MG63 (cell line): Measurements from ENCODE around the gene HMGCS2. TPM values are rescaled to one million over a fixed set of nuclear protein-coding genes. Genes with fewer than 3 reads are reported as not detected.
A peak's percentile ranks its signal among the peaks of the same experiment; 100 is the strongest.
"Not testable (repeated sequence)": the region's sequence is repeated elsewhere in the genome, so short reads cannot be mapped to it uniquely, and the experiment has no call there.

Source experiments
- DNase-seq: peaks from one replicate; pipeline ENCODE4 v3.0.0-alpha.2; 2020
- H3K27me3 ChIP-seq: fragments of 250-450 bp; sonication (Bioruptor Pico); 2 replicates; pipeline ENCODE4 v1.5.1; 2020; ENCODE audit warnings: mild to moderate bottlenecking, moderate library complexity
- H3K36me3 ChIP-seq: fragments of 250-450 bp; sonication (Bioruptor Pico); 2 replicates; pipeline ENCODE4 v1.5.1; 2020; ENCODE audit warnings: mild to moderate bottlenecking, moderate library complexity
- H3K4me3 ChIP-seq: fragments of 250-450 bp; sonication (Bioruptor Pico); 2 replicates; pipeline ENCODE4 v1.5.1; 2020; ENCODE audit warnings: mild to moderate bottlenecking, moderate library complexity
- H3K9me3 ChIP-seq: fragments of 250-450 bp; sonication (Bioruptor Pico); 2 replicates; pipeline ENCODE4 v1.5.1; 2020; ENCODE audit warnings: mild to moderate bottlenecking, moderate library complexity
- total RNA-seq: library from RNA; depleted of rRNA; stranded (reverse); fragments of >200 nt; shearing (Covaris generic); gene quantifications from 2 replicates; pipeline ENCODE4 v1.2.3, GENCODE V29; 2014; ENCODE audit warnings: low replicate concordance

The HMGCS2 gene
- total RNA-seq, 1 experiment from 2014 or later: not detected

DNA sequence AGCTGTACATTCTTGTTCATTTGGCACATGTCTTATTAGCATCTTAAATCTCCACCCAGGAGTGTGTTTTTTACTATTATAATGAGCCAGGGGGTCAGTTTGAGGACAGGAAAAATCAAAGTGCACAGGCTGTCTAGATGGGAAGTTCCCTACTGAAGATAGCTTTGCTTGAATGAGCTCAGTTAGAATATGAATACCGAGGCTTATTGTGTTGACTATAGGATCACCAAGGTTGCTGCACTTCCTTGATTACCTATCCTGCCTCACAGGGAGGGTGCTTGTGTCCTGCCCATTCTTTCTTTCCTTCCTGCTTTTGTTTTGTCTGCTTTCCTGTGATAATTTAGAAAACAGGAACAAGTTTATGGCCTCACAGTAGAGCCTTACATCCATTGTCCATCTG is 40.7 kb downstream of the HMGCS2 start:
- DNase-seq: no peak
- H3K4me3 ChIP-seq: no peak overlapping the region
- no peaks in the 10 kb centered on the region for H3K9me3 ChIP-seq
- H3K36me3 ChIP-seq: peaks cover 94% of the 10 kb centered on the region
- no peaks in the 10 kb centered on the region for H3K27me3 ChIP-seq

DNA sequence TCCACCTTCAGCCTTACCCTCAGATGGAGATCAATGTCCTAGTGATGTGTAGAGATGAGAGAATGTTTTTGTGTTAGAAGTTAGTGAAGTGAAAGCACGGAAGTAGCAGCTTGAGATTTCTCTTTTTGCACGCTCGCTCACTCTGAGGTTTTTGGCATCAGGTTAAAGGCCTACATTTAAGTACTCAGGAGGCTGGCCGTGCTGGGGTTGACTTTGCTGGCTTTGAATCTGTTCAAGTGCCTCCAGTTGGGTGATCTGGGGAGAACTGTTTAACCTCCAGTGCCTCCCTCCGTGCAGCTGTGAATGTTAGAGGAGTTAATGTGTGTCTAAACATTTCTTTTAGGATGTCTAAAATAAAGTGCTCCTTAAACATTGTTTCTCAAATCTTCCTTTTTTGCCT is 43.1 kb downstream of the HMGCS2 start:
- H3K9me3 ChIP-seq: no peaks in the 10 kb centered on the region
- H3K27me3 ChIP-seq: no peaks in the 10 kb centered on the region
- no peak for DNase-seq
- no peak overlapping the region for H3K4me3 ChIP-seq
- H3K36me3 ChIP-seq: peaks cover 93% of the 10 kb centered on the region

DNA sequence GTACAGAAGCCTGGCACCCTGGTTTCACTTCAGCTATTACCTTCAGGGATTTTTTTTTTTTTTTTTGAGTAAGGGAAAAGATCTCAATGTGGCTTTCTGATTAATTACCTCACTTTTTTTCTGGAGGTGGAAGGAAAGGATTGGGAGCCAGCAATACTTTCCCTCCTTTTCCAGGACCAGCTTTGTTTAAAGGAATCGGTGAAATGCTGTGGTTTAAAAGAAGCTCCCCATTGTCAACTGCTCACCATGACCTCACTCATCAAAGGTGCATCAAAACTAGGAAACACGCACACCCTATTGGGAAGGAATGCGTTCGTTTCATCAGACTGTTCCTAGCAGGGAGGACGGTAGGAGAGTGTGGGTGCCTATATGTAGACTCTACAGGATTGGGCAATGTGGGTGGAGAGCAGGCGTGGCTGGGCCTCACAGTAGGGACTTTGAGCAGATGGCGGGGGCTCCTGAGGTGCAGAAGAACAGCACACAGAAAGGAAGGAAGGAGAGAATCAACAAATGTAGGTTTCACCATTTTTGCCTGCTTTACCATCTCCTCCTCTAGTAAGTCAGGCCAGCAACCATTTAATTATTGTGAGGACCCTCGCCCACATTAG is 44.0 kb downstream of the HMGCS2 start:
- Histone ChIP-seq H3K36me3 (peaks cover 93% of the 10 kb centered on the region), H3K27me3 (no peaks in the 10 kb centered on the region), H3K9me3 (no peaks in the 10 kb centered on the region), H3K4me3 (no peak overlapping the region)
- no peak for DNase-seq

DNA sequence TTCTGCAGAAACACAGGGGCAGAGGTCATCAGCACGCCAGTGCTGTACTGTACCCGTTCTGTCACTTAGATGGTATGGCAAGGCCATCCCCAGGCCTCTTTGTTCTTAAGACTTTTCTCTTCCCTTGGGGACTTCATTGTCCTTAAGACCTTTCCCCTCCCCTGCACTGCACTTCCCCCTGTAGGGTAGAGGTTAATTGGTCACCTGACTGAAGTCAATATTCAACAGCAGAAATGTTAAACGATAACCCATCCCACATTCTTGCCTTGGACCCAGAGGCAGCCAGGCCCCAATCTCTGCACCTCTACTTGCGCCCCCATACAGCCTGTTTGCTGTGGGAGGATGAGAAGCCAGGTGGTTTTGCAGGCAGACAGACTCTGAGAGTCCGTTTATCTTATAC is 46.8 kb downstream of the HMGCS2 start:
- H3K27me3 ChIP-seq: no peaks in the 10 kb centered on the region

DNA sequence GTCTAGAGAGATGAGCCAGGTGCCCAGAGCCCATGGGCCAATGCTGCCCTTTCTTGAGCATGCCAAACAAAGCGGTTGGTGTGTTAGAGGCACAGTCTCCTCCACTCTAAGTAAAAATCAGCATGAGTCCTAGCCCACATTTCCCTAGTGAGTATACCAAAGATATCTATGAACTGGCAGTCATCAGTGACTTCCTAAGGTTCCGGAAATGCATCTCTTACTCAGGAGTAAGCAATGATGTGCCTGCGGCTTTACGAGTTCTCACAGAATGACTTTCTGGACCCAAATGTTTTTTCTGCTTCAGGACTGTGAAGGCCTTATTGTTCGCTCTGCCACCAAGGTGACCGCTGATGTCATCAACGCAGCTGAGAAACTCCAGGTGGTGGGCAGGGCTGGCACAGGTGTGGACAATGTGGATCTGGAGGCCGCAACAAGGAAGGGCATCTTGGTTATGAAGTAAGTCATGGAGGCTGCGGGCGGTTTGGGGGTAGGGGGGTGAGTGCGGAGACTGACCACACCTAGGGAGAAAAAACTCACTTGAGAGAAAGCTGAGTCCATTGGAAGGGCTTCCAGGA is 47.8 kb downstream of the HMGCS2 start:
- H3K36me3 ChIP-seq: peaks cover 75% of the 10 kb centered on the region
- no peak for DNase-seq

More for the DNA sequence above, 46.8 kb downstream of the HMGCS2 start:
- peaks cover 84% of the 10 kb centered on the region for H3K36me3 ChIP-seq
- no peak overlapping the region for H3K4me3 ChIP-seq
- no peak for DNase-seq
- H3K9me3 ChIP-seq: no peaks in the 10 kb centered on the region

DNA sequence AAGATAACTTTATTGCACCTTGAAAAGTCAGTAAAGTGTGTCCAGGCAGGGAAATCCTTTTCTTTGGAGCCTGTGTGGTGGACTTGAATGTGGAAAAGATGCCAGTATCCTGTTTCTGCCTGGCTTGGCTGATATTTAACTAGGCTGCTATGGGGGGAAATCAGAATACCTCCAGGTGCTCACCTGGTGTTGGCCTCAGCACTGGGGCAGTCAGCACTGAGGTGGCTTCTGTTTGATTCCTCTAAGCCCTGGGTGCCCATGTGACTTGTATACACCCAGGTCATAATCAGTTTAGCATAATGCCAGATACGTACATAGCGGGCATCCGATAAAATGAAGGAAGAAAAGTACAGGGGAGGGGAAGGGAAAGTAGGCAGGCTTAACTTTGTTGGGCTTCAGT is 49.7 kb downstream of the HMGCS2 start:
- DNase-seq: no peak
- Histone ChIP-seq H3K36me3 (peaks cover 71% of the 10 kb centered on the region), H3K4me3 (no peak overlapping the region), H3K27me3 (no peaks in the 10 kb centered on the region), H3K9me3 (no peaks in the 10 kb centered on the region)

More for the DNA sequence above, 47.8 kb downstream of the HMGCS2 start:
- Histone ChIP-seq H3K4me3 (no peak overlapping the region), H3K9me3 (no peaks in the 10 kb centered on the region), H3K27me3 (no peaks in the 10 kb centered on the region)

DNA sequence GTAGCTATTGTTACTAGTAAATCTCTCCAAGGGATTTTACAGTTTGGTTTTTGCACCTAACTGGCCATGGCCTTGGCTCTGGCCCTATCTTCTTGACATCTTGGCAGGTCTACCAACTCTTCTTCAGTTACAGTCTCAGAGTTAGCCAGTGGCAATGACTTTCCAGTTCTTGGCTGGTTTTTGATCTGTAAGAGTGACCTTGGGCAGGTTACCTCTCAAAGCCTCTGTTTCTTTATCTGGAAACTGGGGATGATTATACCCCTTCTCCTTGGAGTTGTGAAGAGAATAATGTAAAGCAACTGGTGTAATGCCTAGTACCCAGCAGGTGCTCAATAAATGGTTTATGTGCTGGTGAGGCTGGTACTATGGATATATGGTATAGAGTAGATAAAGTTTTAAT is 50.3 kb downstream of the HMGCS2 start:
- H3K27me3 ChIP-seq: no peaks in the 10 kb centered on the region
- DNase-seq: no peak
- H3K36me3 ChIP-seq: peaks cover 70% of the 10 kb centered on the region
- H3K9me3 ChIP-seq: no peaks in the 10 kb centered on the region
- H3K4me3 ChIP-seq: no peak overlapping the region

DNA sequence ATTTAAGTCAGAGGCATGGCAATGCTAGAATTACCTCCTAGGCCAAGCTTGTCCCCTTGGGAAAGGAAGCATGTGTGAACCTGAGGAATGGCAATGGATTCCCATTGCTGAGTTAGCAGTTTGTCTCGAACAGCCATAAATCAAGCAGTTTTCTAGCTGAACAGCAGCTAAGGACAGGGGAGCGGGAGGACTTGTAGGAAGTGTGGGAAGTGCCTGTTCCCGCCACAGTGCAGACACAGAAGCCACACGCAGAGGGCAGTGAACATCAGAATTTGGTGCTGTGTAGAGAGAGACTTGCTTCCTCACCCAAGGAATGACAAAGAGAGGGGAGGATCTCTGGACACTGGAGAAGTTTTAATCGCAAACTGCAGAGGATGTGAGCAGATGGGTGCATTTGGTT is 53.2 kb downstream of the HMGCS2 start:
- DNase-seq: no peak
- no peaks in the 10 kb centered on the region; the same call in 1 of the 2 replicates for H3K27me3 ChIP-seq
- peaks cover 55% of the 10 kb centered on the region for H3K36me3 ChIP-seq
- no peaks in the 10 kb centered on the region for H3K9me3 ChIP-seq
- H3K4me3 ChIP-seq: no peak overlapping the region

- Histone ChIP-seq H3K36me3 (peaks cover 46% of the 10 kb centered on the region), H3K27me3 (no peaks in the 10 kb centered on the region; the same call in 1 of the 2 replicates), H3K9me3 (no peaks in the 10 kb centered on the region), H3K4me3 (peak overlapping the region; percentile 92)
- peak; percentile 14 for DNase-seq
These were observed 54.1 kb downstream of the HMGCS2 start for GRCh38 chr1:119714583-119714982.

- peak; percentile 22 for DNase-seq
- peak overlapping the region; percentile 92 for H3K4me3 ChIP-seq
These were observed 54.8 kb downstream of the HMGCS2 start for GRCh38 chr1:119713749-119714456.

GRCh38 chr1:119713039-119713748 is 55.5 kb downstream of the HMGCS2 start:
- Histone ChIP-seq H3K36me3 (peaks cover 34% of the 10 kb centered on the region), H3K9me3 (no peaks in the 10 kb centered on the region), H3K4me3 (peak overlapping the region; percentile 92), H3K27me3 (peaks cover 2% of the 10 kb centered on the region; the same call in 1 of the 2 replicates)
- DNase-seq: peak; percentile 22

More at GRCh38 chr1:119713749-119714456, 54.8 kb downstream of the HMGCS2 start:
- Histone ChIP-seq H3K27me3 (peaks cover 2% of the 10 kb centered on the region; the same call in 1 of the 2 replicates), H3K36me3 (peaks cover 42% of the 10 kb centered on the region), H3K9me3 (no peaks in the 10 kb centered on the region)

DNA sequence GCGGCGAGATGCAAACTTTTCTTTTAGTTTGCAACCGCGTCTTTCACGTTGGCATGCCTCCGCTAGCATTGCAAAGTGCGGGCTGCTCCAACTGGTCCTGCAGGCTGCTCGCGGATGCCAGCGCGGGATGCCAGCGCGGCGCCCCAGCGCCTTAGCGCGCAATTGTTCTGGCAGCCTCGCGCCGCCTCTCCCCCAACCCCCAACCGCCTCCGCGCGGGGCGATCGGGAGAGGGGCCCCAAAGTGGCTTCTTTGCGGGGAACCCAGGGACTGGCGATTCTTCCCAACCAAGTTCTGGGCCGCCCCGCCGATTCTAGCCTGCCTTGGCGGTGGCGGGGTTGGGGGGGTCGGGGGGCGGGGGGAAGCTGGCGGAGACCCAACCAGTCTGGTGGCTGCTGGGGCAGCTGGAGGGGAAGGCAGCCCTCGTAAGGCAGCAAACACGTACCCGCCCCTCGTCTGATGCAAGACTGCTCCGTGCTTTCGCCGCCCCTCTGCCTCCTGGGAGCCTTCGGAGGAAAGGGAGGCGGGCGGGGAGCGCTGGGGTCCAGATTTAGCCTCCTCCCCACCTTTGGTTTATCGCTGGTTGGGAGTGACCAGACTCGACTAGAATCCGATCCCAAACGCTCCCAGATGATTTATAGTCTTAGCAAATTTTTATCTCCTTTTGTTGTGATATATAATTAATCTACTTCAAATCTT is 56.2 kb downstream of the HMGCS2 start:
- H3K36me3 ChIP-seq: peaks cover 31% of the 10 kb centered on the region
- peak; percentile 97 for DNase-seq
- H3K4me3 ChIP-seq: peak overlapping the region; percentile 92
- H3K9me3 ChIP-seq: no peaks in the 10 kb centered on the region
- H3K27me3 ChIP-seq: peaks cover 2% of the 10 kb centered on the region; the same call in 1 of the 2 replicates

GRCh38 chr1:119711804-119712341 is 56.8 kb downstream of the HMGCS2 start, which contains the start of gene PHGDH:
Gene PHGDH, plus strand, starts transcription at chr1:119711934. Its CDS starts 89 bp downstream, at chr1:119712023.
- peak; percentile 93 for DNase-seq
- H3K9me3 ChIP-seq: no peaks in the 10 kb centered on the region

GRCh38 chr1:119711356-119711803 is 57.3 kb downstream of the HMGCS2 start:
- peak overlapping the region; percentile 92 for H3K4me3 ChIP-seq
- H3K9me3 ChIP-seq, H3K27me3 ChIP-seq, DNase-seq: not testable (repeated sequence)
- H3K36me3 ChIP-seq: peaks cover 31% of the 10 kb centered on the region

More at GRCh38 chr1:119711804-119712341, 56.8 kb downstream of the HMGCS2 start, which contains the start of gene PHGDH:
- Histone ChIP-seq H3K27me3 (peaks cover 2% of the 10 kb centered on the region; the same call in 1 of the 2 replicates), H3K36me3 (peaks cover 31% of the 10 kb centered on the region), H3K4me3 (peak within 1 kb of the TSS; percentile 92)

DNA sequence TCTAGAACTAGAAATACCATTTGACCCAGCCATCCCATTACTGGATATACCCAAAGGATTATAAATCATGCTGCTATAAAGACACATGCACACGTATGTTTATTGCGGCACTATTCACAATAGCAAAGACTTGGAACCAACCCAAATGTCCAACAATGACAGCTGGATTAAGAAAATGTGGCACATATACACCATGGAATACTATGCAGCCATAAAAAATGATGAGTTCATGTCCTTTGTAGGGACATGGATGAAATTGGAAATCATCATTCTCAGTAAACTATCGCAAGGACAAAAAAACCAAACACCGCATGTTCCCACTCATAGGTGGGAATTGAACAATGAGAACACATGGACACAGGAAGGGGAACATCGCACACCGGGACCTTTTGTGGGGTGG is 62.1 kb downstream of the HMGCS2 start:
- DNase-seq, H3K36me3 ChIP-seq, H3K4me3 ChIP-seq, H3K27me3 ChIP-seq: not testable (repeated sequence)
- H3K9me3 ChIP-seq: peaks cover 10% of the 10 kb centered on the region
